HT-29 (cell line): ENCODE results near the gene HIP1. TPM values are rescaled to one million over a fixed set of nuclear protein-coding genes. Genes with fewer than 3 reads are reported as not detected.
"Not testable (repeated sequence)": the region's sequence is repeated elsewhere in the genome, so short reads cannot be mapped to it uniquely, and the experiment has no call there.

Experiments used
- DNase-seq: peaks from one replicate; pipeline ENCODE4 v3.0.0-alpha.2; 2015; ENCODE audit warnings: low spot score
- total RNA-seq: library from RNA; depleted of rRNA; stranded (reverse); fragments of >200 nt; shearing (Covaris generic); gene quantifications from 2 replicates; pipeline ENCODE4 v1.2.3, GENCODE V29; 2014

HIP1 gene
- total RNA-seq, 1 experiment from 2014 or later, result 2.2 TPM

GRCh38 chr7:75616421-75617167, 122.1 kb downstream of the HIP1 start:
- DNase-seq, result no peak

GRCh38 chr7:75614401-75614800, 124.3 kb downstream of the HIP1 start:
- DNase-seq, result no peak

GRCh38 chr7:75613351-75613750, 125.4 kb downstream of the HIP1 start:
- DNase-seq, result no peak

DNA sequence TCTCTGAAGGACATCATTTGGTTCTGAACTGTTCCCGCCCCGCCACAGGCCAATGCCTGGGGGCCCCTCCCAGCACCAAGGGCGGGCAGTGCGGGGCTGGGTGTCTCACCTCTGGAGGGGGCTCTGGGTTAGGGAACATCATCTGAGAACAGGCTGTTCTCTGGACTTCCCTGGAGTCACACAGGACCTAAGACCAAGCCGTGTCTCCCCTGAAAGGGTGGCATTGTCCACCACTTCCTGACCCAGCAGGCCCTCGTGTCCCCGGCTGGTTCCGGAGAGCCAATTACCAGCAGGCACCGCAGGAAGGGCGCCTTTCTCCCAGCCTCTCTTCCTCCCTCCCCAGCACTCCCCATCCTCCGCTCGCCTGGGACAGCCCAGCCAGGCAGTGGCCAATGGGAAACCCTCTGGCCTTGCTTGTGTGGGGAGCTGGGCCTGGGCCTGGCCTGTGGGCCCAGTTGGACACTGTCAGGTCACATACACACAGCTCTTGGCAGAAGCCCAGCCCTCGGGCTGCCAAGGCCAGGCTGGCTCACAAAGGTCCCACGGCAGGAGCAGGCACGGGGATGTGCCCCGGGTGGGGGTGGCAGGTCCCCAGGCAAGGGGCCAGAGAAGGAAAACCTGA, 127.1 kb downstream of the HIP1 start:
- DNase-seq, result no peak

- not testable (repeated sequence) for DNase-seq
These were observed 129.3 kb downstream of the HIP1 start for GRCh38 chr7:75609416-75609815.

DNA sequence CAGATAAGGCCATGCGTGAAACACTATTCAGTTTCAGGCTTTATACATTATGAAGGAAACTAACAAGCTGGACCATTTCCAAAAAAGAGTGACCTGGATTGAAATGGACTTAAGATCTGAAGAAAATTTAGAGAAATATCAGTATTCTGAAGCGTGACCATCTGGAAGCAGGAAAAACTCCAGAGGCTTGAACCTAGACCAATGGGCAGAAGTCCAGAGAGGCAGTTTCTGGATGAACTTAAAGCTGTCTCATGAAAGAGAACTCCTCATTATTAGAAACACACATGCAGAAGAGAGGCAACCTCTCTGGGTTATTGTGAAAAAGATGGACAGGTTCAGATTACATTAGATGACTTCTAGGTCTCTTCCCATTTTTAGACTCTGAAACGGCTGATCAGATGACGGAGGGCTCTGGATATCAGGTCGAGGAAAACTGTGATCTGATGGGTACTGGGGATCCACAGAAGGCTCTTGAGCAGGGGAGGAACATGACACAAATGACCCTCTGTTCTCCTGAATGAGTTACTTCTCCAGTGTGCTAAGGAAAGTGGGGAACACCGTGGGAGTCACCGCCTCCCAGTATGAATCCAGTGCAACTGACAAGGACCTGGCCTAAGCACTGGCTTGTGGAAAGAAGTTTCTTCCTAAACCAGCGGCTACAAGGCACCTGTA, 130.2 kb downstream of the HIP1 start:
- DNase-seq, result no peak

DNA sequence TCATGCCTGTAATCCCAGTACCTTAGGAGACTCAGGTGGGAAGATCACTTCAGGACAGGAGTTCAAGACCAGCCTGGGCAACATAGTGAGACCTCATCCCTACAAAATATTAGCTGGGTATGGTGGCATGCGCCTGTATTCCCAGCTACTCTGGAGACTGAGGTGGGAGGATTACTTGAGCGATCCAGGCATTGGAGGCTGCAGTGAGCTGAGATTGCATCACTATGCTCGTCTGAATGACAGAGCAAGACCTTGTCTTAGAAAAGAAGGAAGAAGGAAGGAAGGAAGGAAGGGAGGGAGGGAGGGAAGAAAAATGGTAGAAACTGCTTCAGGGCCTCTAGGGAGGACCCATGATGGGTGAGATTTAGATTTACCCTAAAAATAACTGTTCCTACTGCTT, 134.3 kb downstream of the HIP1 start:
- DNase-seq, result no peak

GRCh38 chr7:75602831-75603230, 135.9 kb downstream of the HIP1 start:
- not testable (repeated sequence) for DNase-seq

GRCh38 chr7:75601539-75601938, 137.2 kb downstream of the HIP1 start:
- DNase-seq, result no peak

- DNase-seq, result not testable (repeated sequence)
These were observed 138.0 kb downstream of the HIP1 start for GRCh38 chr7:75600748-75601147.

GRCh38 chr7:75599244-75599781, 139.4 kb downstream of the HIP1 start:
- no peak for DNase-seq

- peak; percentile 11 for DNase-seq
These were observed 141.8 kb downstream of the HIP1 start for GRCh38 chr7:75596727-75597614.

DNA sequence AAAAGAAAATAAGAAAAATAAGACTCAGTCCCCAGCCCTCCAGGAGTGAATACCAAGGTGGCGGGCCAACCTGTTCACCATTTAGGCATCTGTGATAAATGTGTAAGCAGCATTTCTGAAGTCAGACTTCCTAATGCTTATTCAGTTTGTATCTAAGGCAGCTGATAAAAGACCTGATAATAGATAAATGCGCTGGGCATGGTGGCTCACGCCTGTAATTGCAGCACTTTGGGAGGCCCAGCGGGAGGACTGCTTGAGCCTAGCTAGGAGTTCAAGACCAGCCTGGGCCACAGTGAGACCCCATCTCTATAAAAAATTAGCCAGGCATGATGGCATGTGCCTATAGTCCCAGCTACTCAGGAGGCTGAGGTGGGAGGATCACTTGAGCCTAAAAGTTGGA, 143.0 kb downstream of the HIP1 start:
- no peak for DNase-seq

- not testable (repeated sequence) for DNase-seq
These were observed 145.1 kb downstream of the HIP1 start for GRCh38 chr7:75593500-75594184.

GRCh38 chr7:75591467-75592255, 147.1 kb downstream of the HIP1 start:
- DNase-seq, result no peak

DNA sequence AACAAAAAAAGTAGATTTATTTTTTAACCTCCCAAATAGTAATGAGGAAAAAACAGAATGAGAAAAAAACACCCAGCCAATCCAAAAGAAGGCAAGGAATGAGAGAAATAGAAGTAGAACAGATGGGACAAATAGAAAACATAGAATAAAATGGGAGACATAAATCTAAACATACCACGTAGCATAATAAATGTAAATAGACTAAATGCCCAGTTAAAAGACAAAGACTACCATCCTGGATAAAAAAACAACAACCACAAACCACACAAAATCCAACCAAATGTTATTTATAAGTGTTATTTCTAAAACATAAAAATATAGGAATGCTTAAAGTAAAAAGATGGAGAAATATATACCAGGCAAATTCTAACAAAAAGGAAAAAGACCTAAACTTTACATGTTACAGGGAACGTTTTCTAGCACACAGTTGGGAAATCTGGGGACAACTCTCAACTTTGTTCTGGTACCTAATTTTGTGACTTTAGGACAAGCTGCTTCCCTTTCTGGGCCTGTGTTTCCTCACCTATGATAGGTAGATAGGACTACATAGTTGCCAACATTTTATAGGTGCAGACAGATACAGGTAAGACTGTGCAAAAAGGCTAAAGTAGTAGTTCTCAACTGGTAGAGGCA, 148.3 kb downstream of the HIP1 start:
- no peak for DNase-seq

DNA sequence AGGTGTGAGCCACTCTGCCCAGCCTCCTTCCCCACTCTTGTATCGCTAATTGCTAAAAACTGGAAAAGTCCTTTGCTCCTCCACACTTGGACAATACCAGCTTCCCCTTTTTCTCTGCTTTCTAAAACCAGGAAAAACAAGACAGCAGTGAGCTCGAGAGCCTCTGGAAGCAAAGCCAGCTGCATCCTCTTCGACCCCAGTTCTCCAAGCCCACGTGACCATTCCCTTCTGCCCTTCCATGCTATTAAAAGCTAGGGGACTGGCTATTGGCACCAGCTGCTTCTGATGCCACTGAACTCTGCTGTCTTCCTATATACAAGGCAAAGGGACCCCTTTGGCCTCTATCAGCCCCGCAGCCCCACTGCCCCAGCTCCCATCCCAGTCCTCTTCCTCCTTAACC, 154.4 kb downstream of the HIP1 start:
- DNase-seq, result no peak

GRCh38 chr7:75583255-75583654, 155.5 kb downstream of the HIP1 start:
- no peak for DNase-seq

GRCh38 chr7:75579899-75580298, 158.8 kb downstream of the HIP1 start:
- DNase-seq, result no peak

DNA sequence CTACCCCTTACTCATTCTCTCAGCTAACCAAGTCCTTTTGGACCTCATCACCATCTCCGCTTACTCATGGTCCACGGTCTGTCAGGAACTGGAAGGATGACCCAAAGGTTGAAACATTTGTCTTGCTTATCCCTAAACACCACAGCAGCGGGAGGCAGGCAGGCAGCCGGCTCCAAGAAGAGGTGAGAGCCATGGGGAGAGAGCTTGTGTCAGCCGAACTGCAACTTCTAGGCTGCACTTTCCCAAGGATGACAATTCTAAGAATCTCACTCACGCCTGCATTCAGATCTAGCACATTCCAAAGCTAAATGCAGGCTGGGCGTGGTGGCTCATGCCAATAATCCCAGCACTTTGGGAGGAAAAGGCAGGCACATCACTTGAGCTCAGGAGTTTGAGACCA, 160.7 kb downstream of the HIP1 start:
- no peak for DNase-seq
